GM11168 (cell line): Measurements from ENCODE around the gene HMBS.
"Not testable (repeated sequence)": the region's sequence is repeated elsewhere in the genome, so short reads cannot be mapped to it uniquely, and the experiment has no call there.

Source experiments
- in situ Hi-C: fragments of 300-500 bp; cut with MboI; formaldehyde crosslinking; loops from one replicate; pipeline ENCODE4 v1.12.0; 2022; ENCODE audit warnings: low sequenced_read_pairs; ENCODE audit not compliant: unreplicated experiment

The HMBS gene

DNA sequence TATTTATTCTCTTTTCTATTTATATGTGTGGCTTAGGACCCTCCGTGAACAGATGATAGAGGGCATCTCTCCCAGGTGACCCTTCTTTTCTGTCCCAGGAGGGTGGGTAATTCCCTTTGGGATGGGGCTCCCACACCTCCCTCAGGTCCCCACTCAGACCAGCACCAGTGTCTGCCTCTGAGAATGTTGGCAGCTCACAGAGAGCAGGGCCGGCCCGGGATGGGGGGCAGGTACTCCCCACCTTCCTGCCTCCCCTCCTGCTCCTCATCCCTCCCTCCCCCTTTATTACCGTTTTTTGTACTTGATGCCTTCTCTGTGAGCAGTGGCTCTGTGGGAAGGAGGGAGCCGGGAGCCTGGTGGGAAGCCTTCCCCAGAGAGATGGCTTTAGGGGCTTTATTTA lies 31.9 kb downstream of the HMBS start:
- in situ Hi-C loops: no loop called here

DNA sequence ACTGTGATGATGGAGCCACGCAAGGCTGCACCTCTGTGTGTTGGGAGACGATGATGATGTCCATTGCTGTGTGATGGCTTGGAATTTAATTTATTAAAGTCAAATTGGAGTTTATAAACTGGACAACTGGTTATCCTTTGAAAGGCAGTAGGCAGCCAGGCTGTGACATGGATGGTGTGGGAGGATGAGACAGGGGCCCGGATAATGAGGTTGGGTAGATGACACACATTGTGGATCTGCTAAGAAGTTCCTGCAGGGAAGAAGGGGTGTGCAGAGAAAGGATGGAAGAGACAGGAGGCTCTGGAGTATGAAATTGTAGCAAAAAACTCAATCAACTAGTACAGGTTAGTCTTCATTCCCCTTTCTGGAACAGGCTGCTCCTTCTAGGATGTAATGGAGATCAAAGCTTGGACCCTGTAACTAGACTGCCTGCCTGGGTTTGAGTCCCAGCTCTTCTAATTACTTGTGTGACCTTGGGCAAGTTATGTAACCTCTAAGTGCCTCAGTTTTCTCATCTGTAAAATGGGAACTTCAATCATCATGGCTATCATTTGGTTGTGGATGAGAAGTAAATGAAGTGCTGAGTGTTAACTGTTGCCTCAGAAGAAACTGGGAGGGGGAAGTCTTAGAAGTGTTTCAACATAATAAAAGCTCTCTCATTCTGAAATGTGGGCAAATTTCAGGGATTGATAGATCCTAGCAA lies 32.5 kb downstream of the HMBS start:
- in situ Hi-C loops: no loop called here

DNA sequence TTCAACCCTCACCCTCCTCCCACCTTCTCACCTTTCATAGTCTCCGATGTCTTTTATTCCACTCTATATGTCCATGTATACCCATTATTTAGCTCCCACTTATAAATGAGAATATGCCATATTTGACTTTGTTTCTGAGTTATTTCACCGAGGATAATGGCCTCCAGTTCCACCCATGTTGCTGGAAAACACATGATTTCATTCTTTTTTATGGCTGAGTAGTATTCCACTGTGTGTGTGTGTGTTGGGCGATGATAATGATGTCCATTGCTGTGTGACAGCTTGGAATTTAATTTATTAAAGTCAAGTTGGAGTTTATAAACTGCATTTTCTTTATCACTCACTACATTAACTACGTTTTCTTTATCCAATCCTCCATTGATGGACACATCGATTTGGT lies 33.5 kb downstream of the HMBS start:
- in situ Hi-C loops: no loop called here

DNA sequence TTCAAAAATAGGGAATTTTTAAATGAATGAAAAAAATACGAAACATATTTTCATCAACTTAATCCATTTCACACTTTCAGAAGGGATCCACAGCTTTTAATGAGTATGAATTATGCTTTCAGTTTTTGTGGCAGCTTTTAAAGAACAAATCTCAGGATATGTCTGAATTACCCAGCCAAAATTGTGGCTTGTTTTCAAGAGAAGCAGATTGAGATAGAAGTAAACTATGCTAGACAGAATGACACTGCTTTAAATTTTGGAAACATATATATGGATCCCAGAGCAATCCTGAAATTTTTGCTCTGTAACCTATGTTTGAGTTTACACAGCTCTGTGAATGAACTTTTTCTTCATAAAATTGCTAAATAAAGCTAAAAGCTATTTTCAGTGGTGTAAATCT lies 34.3 kb downstream of the HMBS start:
- in situ Hi-C loops: no loop called here

DNA sequence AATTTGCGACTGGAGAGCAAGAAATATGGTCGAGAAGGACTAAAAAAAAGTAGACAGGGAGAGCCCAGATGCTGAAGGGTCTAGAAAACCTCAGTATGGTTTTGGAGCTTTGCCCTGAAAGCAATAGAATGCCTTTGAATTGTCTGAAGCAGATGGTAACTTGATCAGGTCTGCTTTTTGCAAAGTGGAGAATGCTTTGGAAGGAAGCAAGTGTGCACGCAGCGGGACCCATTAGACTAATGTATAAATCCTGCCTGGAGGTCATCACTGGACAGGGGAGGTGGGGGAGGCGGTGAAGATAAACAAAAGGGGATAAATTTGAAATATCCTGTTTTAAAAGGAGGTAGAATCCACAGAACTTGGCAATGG lies 35.9 kb downstream of the HMBS start:
- in situ Hi-C loops: no loop called here

DNA sequence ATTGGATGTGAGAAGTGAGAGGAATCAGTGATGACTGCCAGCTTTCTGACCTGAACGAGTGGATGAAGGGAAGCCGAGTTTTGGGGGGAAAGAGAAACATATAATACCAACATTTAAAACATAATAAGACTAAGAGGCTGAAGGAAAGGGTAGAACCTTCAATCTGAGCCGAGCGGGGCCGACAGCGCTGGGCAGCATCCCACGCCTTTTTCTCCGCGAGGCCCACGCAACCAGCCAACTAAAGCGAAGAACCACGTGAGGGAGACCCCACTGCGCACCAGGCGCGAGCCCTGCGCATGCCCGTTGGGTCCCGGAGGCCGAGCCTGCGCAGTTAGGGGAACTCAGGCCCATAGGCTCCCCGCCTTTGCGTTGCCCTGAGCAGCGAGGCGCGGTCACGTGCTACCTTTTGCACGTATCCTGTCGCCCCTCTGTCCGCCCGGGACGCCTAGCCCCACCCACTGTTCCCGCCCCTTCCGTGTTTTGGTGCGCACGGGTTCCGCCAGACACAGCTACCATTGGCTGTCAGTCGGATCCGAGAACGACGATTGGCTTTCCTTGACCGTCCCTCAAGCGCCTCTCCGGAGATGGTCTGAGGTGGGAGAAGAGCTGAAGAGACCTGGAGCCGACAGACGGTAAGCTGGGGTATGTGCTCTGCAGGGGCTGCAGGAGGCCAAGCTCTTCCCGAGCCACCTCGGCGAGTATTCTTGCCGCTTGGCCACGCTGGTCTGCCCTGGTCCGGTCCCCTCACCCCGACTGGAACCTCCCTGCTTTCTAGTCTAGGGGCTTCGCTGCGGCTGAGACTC lies 36.5 kb downstream of the HMBS start, which contains the start of gene HINFP:
Gene HINFP (plus strand): TSS at position 573 of the 803 bp plus-strand sequence. CDS start 5,365 bp downstream, outside the sequence.
- in situ Hi-C loops: no loop called here

DNA sequence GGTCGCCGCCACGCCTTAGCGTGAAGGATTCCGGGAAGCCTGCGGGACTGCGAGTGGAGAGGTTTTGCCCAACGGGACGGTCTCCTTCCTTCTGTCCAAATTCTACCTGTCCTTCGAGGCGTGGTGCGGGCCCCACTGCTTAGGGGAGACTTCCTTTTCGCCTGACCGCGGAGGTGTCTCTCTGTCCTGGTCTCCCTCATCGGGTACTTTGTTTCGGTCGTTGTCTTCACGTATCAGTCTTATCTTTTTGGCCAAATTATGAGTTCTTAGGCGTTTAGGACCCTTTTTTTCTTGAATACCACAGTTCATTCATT lies 37.1 kb downstream of the HMBS start:
- in situ Hi-C loops: no loop called here

DNA sequence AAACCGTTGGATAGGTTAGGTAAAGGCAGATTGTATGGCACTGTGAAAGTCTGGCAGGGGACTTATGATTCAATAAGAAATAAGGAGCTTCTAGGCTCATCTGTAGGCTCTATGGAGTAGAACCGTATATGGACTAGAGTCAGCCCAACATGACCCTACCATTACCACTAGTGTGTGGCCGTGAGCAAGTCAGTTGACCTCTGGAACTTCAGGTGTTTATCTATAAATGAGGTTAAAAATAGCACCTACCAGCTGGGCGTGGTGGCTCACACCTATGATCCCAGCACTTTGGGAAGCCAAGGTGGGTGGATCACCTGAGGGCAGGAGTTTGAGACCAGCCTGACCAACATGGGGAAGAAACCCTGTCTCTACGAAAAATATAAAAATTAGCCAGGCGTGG lies 41.1 kb downstream of the HMBS start:
- in situ Hi-C loops: no loop called here

DNA sequence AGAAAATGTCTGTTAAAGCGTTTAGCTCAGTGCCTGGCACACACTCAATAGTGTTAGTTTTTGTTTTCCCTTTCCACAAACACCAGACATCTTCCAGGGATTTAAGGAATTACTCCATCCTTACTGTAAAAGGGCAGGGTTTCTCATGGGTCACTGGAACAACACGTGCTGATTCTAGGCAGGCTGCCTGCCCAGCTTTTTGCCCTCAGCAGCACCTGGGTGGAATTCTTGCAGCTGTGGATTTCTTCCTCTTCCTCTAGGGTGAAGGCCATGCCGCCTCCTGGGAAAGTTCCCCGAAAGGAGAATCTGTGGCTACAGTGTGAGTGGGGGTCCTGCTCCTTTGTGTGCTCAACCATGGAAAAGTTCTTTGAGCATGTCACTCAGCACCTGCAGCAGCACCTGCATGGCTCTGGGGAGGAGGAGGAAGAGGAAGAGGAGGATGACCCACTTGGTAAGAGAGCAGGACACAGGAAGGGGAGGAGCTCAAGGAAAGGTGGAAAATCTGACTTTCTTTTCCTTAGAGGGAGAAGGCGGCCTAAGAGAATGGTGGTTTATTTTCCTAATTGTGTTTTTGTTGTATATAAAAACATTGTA lies 42.1 kb downstream of the HMBS start:
- in situ Hi-C loops: no loop called here

DNA sequence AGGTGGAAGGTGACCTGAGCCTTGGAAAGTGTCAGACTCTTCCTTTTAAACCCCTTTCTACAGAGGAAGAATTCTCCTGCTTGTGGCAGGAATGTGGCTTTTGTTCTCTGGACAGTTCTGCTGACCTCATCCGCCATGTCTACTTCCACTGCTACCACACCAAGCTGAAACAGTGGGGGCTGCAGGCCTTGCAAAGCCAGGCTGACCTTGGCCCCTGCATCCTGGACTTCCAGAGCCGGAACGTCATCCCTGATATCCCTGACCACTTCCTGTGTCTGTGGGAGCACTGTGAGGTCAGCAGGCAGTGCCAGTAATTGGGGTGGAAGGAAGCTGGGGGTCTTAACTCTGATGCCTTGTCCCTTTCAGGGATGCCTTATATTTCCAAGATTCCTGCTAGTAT lies 46.0 kb downstream of the HMBS start:
- in situ Hi-C loops: no loop called here

DNA sequence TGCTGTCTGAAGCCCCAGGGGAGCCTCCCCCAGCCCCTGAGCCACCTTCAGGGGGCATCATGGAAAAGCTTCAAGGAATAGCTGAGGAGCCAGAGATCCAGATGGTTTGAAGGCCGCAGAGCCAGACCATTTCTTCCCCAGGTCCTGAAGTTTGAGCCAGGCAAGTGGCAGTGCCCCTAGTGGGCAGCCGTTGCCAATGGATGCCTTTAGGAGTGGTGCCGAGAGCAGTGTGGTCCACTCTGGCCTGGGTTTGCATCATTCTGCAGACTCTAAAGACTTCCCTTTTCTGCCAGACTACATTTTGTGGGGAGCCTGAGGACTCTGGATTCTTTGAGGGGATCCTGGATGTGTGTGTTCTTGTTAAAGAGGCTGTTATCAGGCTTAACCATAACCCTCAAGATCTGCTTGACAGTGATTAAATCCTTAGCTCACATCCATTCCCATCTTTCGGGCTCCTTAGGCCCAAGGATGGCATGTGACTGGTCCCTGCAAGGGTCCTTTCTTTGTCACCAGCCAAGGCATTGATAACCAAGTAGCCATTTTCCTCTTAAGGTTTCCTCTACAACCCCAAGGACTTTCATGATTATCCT lies 49.8 kb downstream of the HMBS start:
- in situ Hi-C loops: no loop called here

DNA sequence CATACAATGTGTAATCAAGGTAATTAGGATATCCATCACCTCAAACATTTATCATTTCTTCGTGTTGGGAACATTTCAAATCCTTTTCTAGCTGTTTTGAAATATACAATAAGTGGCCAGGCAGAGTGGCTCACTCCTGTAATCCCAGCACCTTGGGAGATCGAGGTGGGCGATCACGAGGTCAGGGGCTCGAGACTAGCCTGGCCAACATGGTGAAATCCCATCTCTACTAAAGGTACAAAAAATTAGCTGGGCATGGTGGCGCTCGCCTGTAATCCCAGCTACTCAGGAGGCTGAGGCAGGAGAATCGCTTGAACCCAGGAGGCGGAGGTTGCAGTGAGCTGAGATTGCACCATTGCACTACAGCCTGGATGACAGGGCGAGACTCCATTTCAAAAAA lies 54.6 kb downstream of the HMBS start:
- in situ Hi-C loops: not testable (repeated sequence)
